Stimulated activated CD4-positive, alpha-beta T cell treated with anti-CD3 and anti-CD28 coated beads, TNF-alpha, amount 100 ng/mL, for 24 hours (primary cell): ENCODE data around the gene PICALM.

Experiments
- DNase-seq, 3 experiments: peaks; one replicate each; pipeline ENCODE4 v3.0.0-alpha.2; 2020; ENCODE audit warnings: low read depth in 3 of 3

PICALM gene

GRCh38 chr11:86081455-86081854, 12.6 kb upstream of the PICALM start:
- DNase-seq: no peak

- DNase-seq: no peak
Observed at GRCh38 chr11:86079421-86079820, 10.5 kb upstream of the PICALM start.

DNA sequence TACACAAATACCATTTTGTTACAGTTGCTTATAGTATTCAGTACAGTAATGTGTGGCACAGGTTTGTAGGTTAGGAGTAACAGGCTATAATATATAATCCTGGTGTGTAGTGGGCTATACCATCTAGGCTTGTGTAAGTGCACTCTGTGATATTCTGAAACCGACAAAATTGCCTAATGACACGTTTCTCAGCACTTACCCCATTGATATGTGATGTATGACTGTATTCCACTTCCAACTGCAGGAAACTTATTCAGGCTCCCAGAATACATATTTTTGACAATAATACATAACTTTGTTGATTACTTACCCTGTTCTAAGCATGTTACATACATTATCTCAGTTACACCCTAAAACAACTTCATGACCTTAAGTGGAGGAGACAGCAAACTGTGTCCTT, 5.1 kb upstream of the PICALM start:
- no peak for DNase-seq

- no peak for DNase-seq
Observed at GRCh38 chr11:86072211-86072610, 3.3 kb upstream of the PICALM start.

DNA sequence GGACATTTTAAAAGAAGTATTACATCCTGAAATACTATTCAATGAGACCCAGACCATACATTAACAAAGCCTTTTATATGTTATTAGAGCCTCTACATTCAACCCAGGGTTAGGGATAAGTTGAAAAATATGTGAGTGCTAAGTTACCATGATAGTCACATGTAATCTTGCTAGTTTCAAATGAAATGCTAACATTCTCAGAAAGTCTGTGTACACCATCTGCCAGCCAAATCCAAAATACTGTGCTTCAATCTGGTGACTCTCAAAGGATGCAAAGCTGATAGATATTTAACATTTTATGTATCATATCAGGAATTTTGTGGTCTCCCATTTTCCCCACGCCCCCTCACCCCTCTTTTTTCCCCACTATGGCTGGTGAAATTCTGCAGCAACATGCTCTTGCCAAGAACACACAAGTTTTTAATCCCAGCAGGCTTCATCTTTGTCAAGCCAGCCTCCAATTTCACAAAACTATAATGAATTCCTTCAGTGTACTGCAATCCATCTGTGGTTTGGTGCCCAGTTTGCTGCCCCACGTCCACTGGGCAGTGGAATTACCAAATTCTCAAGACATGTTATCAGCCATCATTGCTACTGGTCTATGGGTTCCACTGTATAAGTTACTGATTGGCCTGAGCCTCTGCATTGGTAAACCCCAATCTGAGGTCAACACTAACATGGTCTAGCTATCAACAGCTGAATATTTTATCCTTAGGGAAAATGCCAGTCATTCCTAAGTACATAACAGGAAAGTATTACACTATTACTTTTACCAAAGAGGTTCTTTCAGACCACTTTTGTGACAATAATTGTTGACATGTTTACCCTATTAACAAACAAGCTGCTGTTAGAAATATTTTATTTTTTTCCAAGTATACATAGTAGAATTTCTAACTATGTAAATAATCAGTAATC, 1.5 kb upstream of the PICALM start:
- no peak for DNase-seq

DNA sequence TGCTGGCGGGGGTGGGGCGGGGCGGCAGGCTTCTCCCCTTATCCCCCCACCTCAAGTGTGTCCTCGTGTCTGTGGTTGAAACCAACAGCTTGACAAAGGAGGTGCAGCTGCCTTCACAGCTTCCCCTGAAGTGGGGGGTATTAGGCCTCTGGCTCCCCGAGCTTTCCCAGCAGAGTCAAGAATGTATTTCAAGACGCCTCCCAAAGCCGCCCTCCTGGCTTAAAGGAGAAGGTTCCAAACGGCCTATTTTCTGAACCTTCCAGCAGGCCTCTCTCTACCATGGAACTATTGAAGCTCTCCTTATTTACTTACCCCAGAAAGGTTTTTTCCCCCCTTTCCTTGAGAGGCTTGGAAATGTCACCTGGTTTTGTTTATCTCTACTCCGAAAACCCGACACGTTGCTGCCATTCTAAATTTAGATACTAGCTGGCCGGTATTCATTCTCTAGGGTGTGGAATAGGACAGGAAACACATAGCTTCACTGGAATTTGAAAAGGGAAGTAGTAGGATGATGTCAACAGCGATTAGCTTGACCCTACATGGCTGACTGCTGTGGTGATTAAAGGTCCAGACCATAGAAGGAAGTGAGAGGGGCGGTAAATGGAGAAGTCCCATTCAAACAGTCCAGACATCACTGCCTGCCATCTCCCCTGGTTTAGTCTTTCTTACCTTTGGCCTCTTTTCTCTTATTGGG, 671 bp upstream of the PICALM start:
- no peak for DNase-seq

- peak; percentile 17 to 34 (median 21) for DNase-seq
Observed at GRCh38 chr11:86068138-86068871, 579 bp downstream of the PICALM start.

GRCh38 chr11:86067851-86068137, 1.1 kb downstream of the PICALM start:
- DNase-seq: no peak

DNA sequence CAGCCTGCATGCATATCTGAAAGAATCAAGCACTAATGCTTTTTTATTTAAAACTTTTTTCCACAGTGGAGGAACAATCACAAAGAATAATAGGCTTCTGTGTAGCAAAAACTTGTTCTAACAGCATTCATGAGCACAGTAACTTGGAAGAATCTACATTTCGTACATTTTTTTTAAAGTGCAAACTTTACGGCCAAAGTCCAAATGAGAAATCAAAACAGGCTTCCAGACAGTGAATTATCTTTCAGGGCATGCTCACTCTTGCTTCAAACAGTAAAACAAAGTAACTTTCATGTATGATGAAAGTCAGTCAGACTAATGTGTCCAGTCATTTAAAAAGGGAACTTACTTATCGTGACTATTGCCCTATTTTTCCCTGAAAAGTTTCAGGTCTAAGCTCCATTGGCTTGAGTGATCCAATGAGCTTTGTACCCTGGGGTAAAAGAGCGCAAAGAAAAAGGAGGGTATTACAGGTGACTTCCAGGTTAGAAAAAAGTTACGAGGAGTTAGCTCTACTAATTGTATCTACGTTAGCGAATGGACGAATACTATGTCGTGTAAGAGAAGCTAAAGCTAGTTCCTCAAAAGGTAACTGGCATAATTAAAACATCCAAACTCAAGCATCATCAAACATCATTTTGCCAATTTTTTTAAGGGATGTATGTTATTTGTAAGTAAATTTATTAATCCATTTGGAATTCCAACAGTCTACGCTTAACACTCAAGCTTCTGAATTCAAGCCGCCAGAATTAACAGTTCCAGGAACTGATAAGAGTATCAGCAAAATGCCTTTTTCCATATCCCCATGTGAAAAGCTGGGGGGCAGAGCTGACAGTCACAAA, 1.7 kb downstream of the PICALM start:
- DNase-seq: no peak

DNA sequence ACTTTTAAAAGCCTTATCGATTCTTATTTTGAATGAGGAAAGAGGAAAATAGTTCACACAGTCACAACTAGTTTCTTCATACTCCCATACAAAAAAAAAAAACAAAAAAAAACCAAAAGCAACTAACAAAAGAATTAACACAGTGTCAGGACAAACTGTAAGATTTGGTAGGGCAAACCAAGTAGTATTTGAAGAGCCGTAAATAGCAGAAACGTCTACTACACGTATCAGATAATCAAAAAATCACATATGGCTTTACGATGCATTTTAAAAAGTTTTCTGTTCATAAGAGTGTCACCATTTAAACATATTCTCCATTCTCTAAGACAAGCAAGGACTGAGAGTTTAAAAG, 2.3 kb downstream of the PICALM start:
- no peak for DNase-seq

DNA sequence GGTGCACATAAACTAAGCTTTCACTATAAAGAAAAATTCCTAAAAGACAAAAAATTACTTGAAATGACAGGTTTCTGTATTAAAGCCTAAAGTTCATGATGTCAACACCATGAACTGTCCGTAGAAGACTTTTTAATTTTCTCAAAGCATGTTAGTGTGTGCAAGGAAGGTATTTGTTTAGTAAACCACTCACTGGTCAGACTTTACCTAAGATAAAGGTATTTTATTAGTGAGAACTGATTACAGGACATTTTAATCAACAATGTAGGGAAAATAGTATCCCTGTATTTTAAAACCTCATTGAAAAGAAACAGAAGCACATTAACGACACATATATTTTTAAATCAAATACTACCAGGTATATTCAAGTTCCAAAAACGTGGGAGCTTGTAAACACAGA, 2.9 kb downstream of the PICALM start:
- DNase-seq: no peak

DNA sequence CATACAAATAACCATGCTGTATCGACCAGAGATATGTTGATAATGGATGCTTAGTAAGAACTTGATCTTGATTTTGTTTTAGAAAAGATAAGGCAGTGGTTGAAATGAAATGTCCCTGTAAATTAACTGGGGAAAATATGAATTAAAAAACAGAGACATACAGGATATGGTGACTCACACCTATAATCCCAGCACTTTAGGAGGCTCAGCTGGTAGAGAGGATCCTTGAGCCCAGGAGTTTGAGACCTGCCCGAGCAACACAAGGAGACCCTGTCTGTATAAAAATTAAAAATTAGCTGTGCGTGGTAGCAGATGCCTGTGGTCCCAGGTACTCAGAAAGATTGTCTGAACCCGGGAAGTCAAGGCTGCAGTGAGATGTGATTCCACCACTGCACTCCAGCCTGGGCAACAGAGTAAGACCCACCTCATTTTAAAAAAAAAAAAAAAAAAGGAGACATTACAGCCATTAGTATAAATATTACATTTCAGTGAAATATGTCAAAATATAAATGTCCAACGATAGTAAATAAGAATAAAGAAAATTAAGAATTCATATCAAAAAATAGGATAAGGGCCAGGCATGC, 4.6 kb downstream of the PICALM start:
- DNase-seq: no peak

DNA sequence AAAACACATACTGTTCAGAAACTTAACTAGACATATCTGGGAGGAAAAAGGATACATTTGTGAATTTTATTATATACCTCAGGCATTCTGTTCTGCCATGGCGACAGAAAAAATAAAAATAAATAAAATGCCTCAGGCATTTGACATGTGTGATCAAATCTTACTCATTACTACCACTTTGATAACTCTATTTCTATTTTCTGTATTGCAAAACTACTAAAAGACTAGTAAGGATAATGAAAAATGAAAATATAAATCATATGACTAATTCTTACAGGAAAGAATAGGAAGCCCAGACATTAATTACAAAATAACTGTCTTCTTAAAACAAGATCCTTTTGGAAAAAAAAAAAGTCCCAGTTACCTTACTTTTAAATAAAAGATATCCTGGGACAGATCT, 5.3 kb downstream of the PICALM start:
- DNase-seq: no peak

GRCh38 chr11:86062719-86063118, 6.2 kb downstream of the PICALM start:
- DNase-seq: no peak

- no peak for DNase-seq
Observed at GRCh38 chr11:86061483-86062205, 7.2 kb downstream of the PICALM start.

GRCh38 chr11:86060544-86060943, 8.3 kb downstream of the PICALM start:
- DNase-seq: no peak

- no peak for DNase-seq
Observed at GRCh38 chr11:86058360-86058759, 10.5 kb downstream of the PICALM start.

DNA sequence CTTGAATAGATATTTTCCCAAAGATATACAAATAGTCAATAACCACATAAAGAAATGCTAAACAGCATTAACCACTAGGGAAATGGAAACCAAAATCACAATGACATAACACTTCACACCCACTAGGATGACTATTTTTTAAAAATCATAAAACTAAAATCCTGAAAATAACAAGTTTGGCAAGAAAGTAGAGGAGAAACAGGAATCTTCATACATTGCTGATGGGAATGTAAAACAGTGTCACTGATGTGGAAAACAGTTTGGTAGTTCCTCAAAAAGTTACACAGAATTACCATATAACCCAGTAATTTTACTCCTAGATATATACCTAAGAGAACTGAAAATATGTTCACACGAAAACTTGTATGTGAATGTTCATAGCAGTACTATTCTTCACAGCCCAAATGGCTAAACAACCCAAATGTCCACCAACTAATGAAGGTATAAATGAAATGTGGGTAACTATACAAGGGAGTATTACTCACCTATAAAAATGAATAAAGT, 12.5 kb downstream of the PICALM start:
- DNase-seq: no peak

DNA sequence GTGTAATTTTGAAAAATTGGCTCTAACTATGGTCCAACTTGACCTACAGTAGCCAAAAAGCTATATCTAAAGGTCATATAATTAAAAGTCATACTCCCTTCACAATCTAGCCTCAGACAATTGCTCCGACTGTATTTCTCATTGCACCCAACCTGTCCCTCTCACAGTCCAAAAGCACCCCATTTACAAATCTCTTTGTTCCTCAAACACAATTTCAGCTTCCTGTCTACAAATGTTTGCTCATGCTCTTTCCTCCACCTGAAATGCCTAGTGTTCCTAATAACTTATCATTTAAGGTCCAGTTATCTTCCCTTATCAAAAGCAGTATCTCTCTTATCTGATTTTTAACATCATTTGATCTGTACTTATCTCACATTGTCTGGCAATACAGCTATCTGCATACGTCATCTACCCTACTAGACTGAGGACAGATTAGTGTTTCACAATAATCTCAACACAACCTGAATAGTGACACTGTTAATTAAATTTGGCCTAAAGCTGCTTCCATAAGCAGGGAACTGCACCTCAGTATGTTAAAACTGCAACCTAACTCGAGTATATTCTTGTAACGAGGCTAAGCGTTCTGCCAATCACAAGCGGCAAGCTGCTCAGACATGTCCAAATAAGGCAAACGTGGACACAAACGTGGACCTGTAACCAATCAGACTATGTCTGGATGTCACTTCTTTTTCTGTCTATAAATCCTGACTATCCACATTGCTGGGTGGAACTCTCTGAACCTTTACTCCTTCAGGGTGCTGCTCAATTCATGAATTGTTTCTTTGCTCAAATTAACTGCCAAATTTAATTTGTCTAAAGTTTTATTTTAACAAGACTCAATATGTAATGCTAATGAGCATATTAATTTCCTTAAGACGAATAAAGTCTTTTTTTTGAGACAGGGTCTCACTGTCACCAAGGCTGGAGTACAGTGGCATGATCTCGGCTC, 15.9 kb downstream of the PICALM start:
- DNase-seq: no peak
